Epithelial cell of proximal tubule (primary cell): Measurements from ENCODE around the gene ITGB7. TPM values are rescaled to one million over a fixed set of nuclear protein-coding genes. Genes with fewer than 3 reads are reported as not detected.

Experiments
- DNase-seq: peaks from one replicate; pipeline ENCODE4 v3.0.0-alpha.2; 2011; ENCODE audit warnings: low read depth
- H3K4me3 ChIP-seq: 2 replicates; pipeline ENCODE4 v1.5.1; 2011; ENCODE audit warnings: low read depth, mild to moderate bottlenecking, low read length
- CTCF ChIP-seq: conservative IDR thresholded peaks from 2 replicates; pipeline ENCODE4 v1.5.1; 2012; ENCODE audit warnings: low read depth, mild to moderate bottlenecking, low read length
- total RNA-seq: library from RNA; depleted of rRNA; stranded (reverse); fragments of >200 nt; gene quantifications from 2 replicates; pipeline ENCODE4 v1.2.3, GENCODE V29; 2015

ITGB7 gene
- total RNA-seq, 1 donor from 2014 or later: 0.46 TPM

- no peak for TF ChIP-seq CTCF
- no peak overlapping the region for H3K4me3 ChIP-seq
- no peak for DNase-seq
These were observed 14.5 kb downstream of the ITGB7 start for GRCh38 chr12:53192531-53193021.

- no peak for DNase-seq
- no peak for TF ChIP-seq CTCF
- H3K4me3 ChIP-seq: no peak overlapping the region
These were observed 15.0 kb downstream of the ITGB7 start for GRCh38 chr12:53191885-53192530.

- H3K4me3 ChIP-seq: no peak overlapping the region
- TF ChIP-seq CTCF: no peak
- DNase-seq: no peak
These were observed 15.8 kb downstream of the ITGB7 start for GRCh38 chr12:53191096-53191884.

- peak; percentile 92 for TF ChIP-seq CTCF
- DNase-seq: no peak
- no peak overlapping the region for H3K4me3 ChIP-seq
These were observed 16.8 kb downstream of the ITGB7 start for GRCh38 chr12:53190108-53190729.

GRCh38 chr12:53187145-53187899 lies 19.7 kb downstream of the ITGB7 start:
- no peak for DNase-seq
- no peak overlapping the region for H3K4me3 ChIP-seq
- TF ChIP-seq CTCF: no peak

GRCh38 chr12:53186745-53187144 lies 20.3 kb downstream of the ITGB7 start:
- no peak overlapping the region for H3K4me3 ChIP-seq
- TF ChIP-seq CTCF: no peak
- no peak for DNase-seq
